GM23248 (cell line): ENCODE measurements around the gene WDR88. TPM values are rescaled to one million over a fixed set of nuclear protein-coding genes. Genes with fewer than 3 reads are reported as not detected.

ENCODE experiments used
- DNase-seq: peaks from one replicate; pipeline ENCODE4 v3.0.0-alpha.2; 2015
- H2AFZ ChIP-seq: fragments of 200-600 bp; sonication (generic); 2 replicates; pipeline ENCODE4 v1.6.1; 2016; ENCODE audit warnings: antibody characterized with exemption
- H3F3A ChIP-seq: fragments of 200-600 bp; sonication (generic); 2 replicates; pipeline ENCODE4 v1.6.1; 2016; ENCODE audit warnings: mild to moderate bottlenecking, antibody characterized with exemption, mixed run types; ENCODE audit not compliant: insufficient read depth
- H3K27ac ChIP-seq: fragments of 200-600 bp; sonication (generic); 2 replicates; pipeline ENCODE4 v1.5.1; 2016; ENCODE audit warnings: mild to moderate bottlenecking
- H3K27me3 ChIP-seq: fragments of 200-600 bp; sonication (generic); replicated peaks from 2 replicates; pipeline ENCODE4 v1.6.1; 2016; ENCODE audit warnings: mild to moderate bottlenecking; ENCODE audit not compliant: insufficient read depth
- H3K36me3 ChIP-seq: fragments of 200-600 bp; sonication (generic); 2 replicates; pipeline ENCODE4 v1.6.1; 2016; ENCODE audit warnings: low read depth, mild to moderate bottlenecking
- H3K4me1 ChIP-seq: fragments of 200-600 bp; sonication (generic); 2 replicates; pipeline ENCODE4 v1.6.1; 2016; ENCODE audit warnings: mild to moderate bottlenecking; ENCODE audit not compliant: insufficient read depth
- H3K4me2 ChIP-seq: fragments of 200-600 bp; sonication (generic); one replicate; pipeline ENCODE4 v1.6.1; 2016; ENCODE audit warnings: mild to moderate bottlenecking; ENCODE audit not compliant: unreplicated experiment
- H3K4me3 ChIP-seq: fragments of 200-600 bp; sonication (generic); 2 replicates; pipeline ENCODE4 v1.5.1; 2016; ENCODE audit warnings: mild to moderate bottlenecking
- H3K79me2 ChIP-seq: fragments of 200-600 bp; sonication (generic); 2 replicates; pipeline ENCODE4 v1.6.1; 2016; ENCODE audit warnings: mild to moderate bottlenecking; ENCODE audit not compliant: insufficient read depth
- H3K9ac ChIP-seq: fragments of 200-600 bp; sonication (generic); 2 replicates; pipeline ENCODE4 v1.6.1; 2016; ENCODE audit warnings: mild to moderate bottlenecking
- H3K9me2 ChIP-seq: fragments of 200-600 bp; sonication (generic); 2 replicates; pipeline ENCODE4 v1.6.1; 2016; ENCODE audit warnings: mixed run types, mild to moderate bottlenecking, moderate library complexity; ENCODE audit not compliant: insufficient read depth
- H3K9me3 ChIP-seq: fragments of 200-600 bp; sonication (generic); one replicate; pipeline ENCODE4 v1.6.1; 2017; ENCODE audit warnings: low read depth
- H4K20me1 ChIP-seq: fragments of 200-600 bp; sonication (generic); 2 replicates; pipeline ENCODE4 v1.6.0; 2016; ENCODE audit not compliant: insufficient read depth
- EZH2 ChIP-seq: fragments of 200-600 bp; sonication (generic); IDR thresholded peaks from 2 replicates; pipeline ENCODE4 v1.6.1; 2018; ENCODE audit warnings: antibody characterized with exemption, mild to moderate bottlenecking; ENCODE audit not compliant: insufficient read depth, poor library complexity, severe bottlenecking
- EZH2phosphoT487 ChIP-seq: fragments of 200-600 bp; sonication (generic); IDR thresholded peaks from 2 replicates; pipeline ENCODE4 v1.6.1; 2018; ENCODE audit warnings: antibody characterized with exemption, moderate library complexity, mild to moderate bottlenecking, low read depth; ENCODE audit not compliant: insufficient read depth
- WGBS, 2 experiments: methylation state at CpG; one replicate each; pipeline ENCODE4 v1.1.6; 2015 to 2017; ENCODE audit warnings: low lambda C conversion rate in 2 of 2, low coverage in 1 of 2; ENCODE audit errors: missing lambda C conversion rate in 2 of 2; 5-methylcytosine and 5-hydroxymethylcytosine counted together
- in situ Hi-C: fragments of 300-500 bp; cut with MboI; formaldehyde crosslinking; loops from 2 replicates; pipeline ENCODE4 v1.15.0; 2020
- polyA plus RNA-seq: library from polyadenylated mRNA; unstranded; fragments of >200 nt; fragmentation: Nextera tagmentation; extraction: Ambion mirVana; gene quantifications from 2 replicates; pipeline ENCODE4 v1.2.1, GENCODE V29; 2016
- total RNA-seq: library from RNA; depleted of rRNA; stranded (reverse); fragments of >200 nt; shearing (Covaris generic); gene quantifications from 2 replicates; pipeline ENCODE4 v1.2.3, GENCODE V29; 2014

The WDR88 gene
- total and polyA plus RNA-seq, 2 experiments from 2014 or later, result 0.10 TPM; not detected in 1

DNA sequence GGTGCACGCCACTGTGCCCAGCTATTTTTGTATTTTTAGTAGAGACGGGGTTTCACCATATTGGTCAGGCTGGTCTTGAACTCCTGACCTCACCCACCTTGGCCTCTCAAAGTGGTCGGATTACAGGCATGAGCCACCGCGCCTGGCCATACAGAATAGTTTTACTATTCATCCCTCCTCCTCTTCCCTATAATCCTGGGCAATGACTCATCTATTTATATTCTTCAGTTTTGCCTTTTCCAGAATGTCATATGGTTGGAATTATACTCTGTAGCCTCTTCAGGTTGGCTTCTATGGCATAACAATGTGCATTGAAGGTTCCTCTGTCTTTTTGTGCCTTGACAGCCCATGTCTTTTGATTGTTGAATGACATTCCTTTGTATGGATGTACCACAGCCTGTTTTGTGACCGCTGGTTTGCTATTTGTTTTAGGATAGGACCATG lies 40.0 kb downstream of the WDR88 start:
- H2AFZ ChIP-seq, result no peak overlapping the region
- H4K20me1 ChIP-seq, result no peaks in the 10 kb centered on the region
- H3K9me3 ChIP-seq, result no peaks in the 10 kb centered on the region
- 59% methylated on average over 6 of the region's 6 CpGs for WGBS, 2 experiments
- H3K27ac ChIP-seq, result no peak overlapping the region
- H3F3A ChIP-seq, result peaks cover 3% of the 10 kb centered on the region; the same call in 1 of the 2 replicates
- H3K9ac ChIP-seq, result no peak overlapping the region
- H3K4me1 ChIP-seq, result peaks cover 8% of the 10 kb centered on the region
- H3K27me3 ChIP-seq, result no peaks in the 10 kb centered on the region
- DNase-seq, result peak; percentile 70
- H3K79me2 ChIP-seq, result peaks cover 10% of the 10 kb centered on the region
- TF ChIP-seq EZH2phosphoT487, result no peak
- TF ChIP-seq EZH2, result no peak
- H3K36me3 ChIP-seq, result no peaks in the 10 kb centered on the region
- H3K4me3 ChIP-seq, result no peak overlapping the region
- in situ Hi-C loops, result no loop called here
- no peaks in the 10 kb centered on the region for H3K9me2 ChIP-seq
- no peak overlapping the region for H3K4me2 ChIP-seq

DNA sequence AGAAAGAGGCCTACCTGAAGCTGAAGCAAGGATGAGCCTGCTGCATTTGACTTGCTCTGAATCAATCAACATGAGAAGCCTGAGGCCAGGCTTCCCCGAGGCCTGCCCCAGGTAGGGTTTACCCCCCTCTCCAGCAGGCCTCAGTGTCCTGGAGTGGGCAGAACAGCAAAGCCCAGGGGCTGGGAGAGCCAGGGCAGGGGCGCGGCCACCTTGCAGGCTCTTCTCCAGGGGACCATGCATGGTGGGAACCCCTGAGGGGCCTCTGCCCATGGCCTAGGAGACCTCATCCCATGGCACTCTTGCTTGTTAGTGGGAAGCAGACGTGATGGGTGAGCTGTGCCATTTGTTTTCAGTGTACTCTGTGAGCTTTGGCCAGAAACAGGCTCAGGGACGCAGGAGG lies 42.3 kb downstream of the WDR88 start:
- no peak overlapping the region for H3K4me2 ChIP-seq
- no peaks in the 10 kb centered on the region for H3K36me3 ChIP-seq
- no peak for TF ChIP-seq EZH2phosphoT487
- TF ChIP-seq EZH2, result no peak
- 66 to 72% methylated on average over 5 of the region's 5 CpGs for WGBS, 2 experiments
- H3F3A ChIP-seq, result peaks cover 9% of the 10 kb centered on the region
- no peaks in the 10 kb centered on the region for H3K27me3 ChIP-seq
- peaks cover 10% of the 10 kb centered on the region for H3K79me2 ChIP-seq
- H3K9ac ChIP-seq, result no peak overlapping the region
- no peak overlapping the region for H3K27ac ChIP-seq
- H3K9me3 ChIP-seq, result no peaks in the 10 kb centered on the region
- peaks cover 13% of the 10 kb centered on the region for H3K4me1 ChIP-seq
- H2AFZ ChIP-seq, result no peak overlapping the region
- in situ Hi-C loops, result no loop called here
- H3K4me3 ChIP-seq, result no peak overlapping the region
- no peak for DNase-seq
- no peaks in the 10 kb centered on the region for H3K9me2 ChIP-seq
- no peaks in the 10 kb centered on the region for H4K20me1 ChIP-seq

DNA sequence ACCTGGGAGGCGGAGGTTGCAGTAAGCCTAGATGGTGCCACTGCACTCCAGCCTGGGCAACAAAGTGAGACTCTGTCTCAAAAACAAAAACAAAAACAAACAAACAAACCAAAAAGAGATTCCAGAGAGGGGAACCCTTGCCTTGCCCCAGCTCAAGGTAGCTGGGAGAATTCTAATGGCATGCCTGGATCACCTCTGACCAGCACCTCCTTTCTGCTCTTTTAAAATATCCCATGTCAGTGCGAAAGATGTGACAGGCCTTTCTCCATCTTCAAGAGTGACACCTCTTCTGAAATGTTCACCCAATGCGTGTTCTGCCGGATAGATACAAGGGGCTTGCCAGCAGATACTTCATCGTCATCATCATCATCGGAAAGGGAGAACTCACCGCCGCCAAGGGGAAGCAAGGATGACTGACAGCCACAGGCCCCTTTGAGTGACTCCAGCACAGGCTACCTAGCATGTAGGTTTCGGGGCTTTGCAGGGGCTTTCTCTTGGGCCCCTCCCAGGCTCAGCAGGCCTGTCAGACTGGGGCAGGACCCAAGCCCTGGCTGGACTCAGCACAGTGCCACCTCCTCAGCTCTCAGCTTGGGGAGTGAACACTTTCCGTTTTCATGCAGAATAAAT lies 43.4 kb downstream of the WDR88 start:
- peaks cover 9% of the 10 kb centered on the region for H3F3A ChIP-seq
- no peak overlapping the region for H3K27ac ChIP-seq
- peak overlapping the region; percentile 91 for H3K9ac ChIP-seq
- DNase-seq, result no peak
- no peaks in the 10 kb centered on the region for H3K9me2 ChIP-seq
- no peak for TF ChIP-seq EZH2phosphoT487
- TF ChIP-seq EZH2, result no peak
- H3K4me3 ChIP-seq, result peak overlapping the region; percentile 79; the same call in 1 of the 2 replicates
- peaks cover 13% of the 10 kb centered on the region for H3K4me1 ChIP-seq
- H3K36me3 ChIP-seq, result no peaks in the 10 kb centered on the region
- no peak overlapping the region for H3K4me2 ChIP-seq
- H4K20me1 ChIP-seq, result no peaks in the 10 kb centered on the region
- peaks cover 10% of the 10 kb centered on the region for H3K79me2 ChIP-seq
- no peak overlapping the region for H2AFZ ChIP-seq
- H3K9me3 ChIP-seq, result no peaks in the 10 kb centered on the region
- in situ Hi-C loops, result no loop called here
- 94 to 95% methylated on average over 10 of the region's 10 CpGs for WGBS, 2 experiments
- H3K27me3 ChIP-seq, result no peaks in the 10 kb centered on the region

DNA sequence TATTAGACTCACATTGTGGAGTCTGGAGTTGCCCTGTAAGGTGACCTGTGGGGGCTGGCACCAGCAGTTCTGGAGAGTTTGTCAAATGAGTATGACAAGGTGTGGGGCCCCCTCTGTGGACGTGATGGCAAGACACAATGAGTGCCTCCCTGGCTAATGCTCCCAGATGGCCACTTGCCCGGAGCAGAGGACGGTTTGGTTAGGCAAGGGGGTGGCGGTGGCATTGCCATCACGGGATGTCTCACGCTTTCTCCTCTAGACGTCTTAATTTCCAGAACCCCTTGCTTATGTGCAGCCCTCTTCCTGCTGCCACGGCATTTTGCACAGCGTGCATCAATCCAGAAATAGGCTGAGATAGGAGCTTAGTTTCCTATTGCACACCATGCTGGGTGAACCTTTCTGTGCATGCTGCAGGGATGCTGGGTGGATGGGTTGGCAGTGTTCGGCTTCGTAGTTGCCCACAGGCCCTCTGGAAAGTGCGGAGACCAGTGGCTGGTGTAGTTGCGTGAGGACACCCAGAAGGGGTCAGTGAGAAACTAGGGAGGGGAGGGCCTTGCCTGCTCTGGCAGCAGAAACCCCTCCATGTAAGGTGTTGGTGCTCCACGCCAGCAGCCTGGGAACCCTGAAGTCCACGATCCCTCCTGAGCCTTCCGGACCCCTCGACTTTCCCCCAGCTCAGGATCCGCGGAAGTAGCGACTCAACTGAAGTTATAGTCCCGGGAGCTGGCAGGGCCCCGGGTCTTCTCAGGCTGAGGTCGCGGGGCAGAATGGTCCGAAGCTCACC lies 44.2 kb downstream of the WDR88 start:
- no peaks in the 10 kb centered on the region for H3K36me3 ChIP-seq
- H3K27me3 ChIP-seq, result no peaks in the 10 kb centered on the region
- H3K4me3 ChIP-seq, result peak overlapping the region; percentile 79
- H3K27ac ChIP-seq, result peak overlapping the region; percentile 81
- no peaks in the 10 kb centered on the region for H3K9me2 ChIP-seq
- no peaks in the 10 kb centered on the region for H4K20me1 ChIP-seq
- H3K9me3 ChIP-seq, result no peaks in the 10 kb centered on the region
- H2AFZ ChIP-seq, result peak overlapping the region; percentile 85
- H3K9ac ChIP-seq, result peak overlapping the region; percentile 91
- peaks cover 10% of the 10 kb centered on the region for H3K79me2 ChIP-seq
- DNase-seq, result peak; percentile 64
- peak overlapping the region; percentile 66 for H3K4me2 ChIP-seq
- H3F3A ChIP-seq, result peaks cover 9% of the 10 kb centered on the region
- TF ChIP-seq EZH2, result no peak
- TF ChIP-seq EZH2phosphoT487, result no peak
- H3K4me1 ChIP-seq, result peaks cover 13% of the 10 kb centered on the region
- in situ Hi-C loops, result no loop called here
- 14 to 15% methylated on average over 24 to 25 of the region's 25 CpGs for WGBS, 2 experiments
